HUES48 (cell line): ENCODE measurements around the gene TRABD2B.

Source experiments
- H3K27ac ChIP-seq: one replicate; pipeline ENCODE4 v1.7.0; 2013; ENCODE audit warnings: low read depth, low read length, inconsistent platforms
- H3K27me3 ChIP-seq: 2 replicates; pipeline ENCODE4 v1.6.1; 2013; ENCODE audit warnings: mild to moderate bottlenecking, low read length; ENCODE audit not compliant: control insufficient read depth, insufficient read depth
- H3K36me3 ChIP-seq: 2 replicates; pipeline ENCODE4 v1.6.1; 2013; ENCODE audit warnings: low read length; ENCODE audit not compliant: control insufficient read depth, insufficient read depth
- H3K4me1 ChIP-seq: 2 replicates; pipeline ENCODE4 v1.6.1; 2013; ENCODE audit warnings: mild to moderate bottlenecking, low read length; ENCODE audit not compliant: control insufficient read depth, insufficient read depth
- H3K4me3 ChIP-seq: 2 replicates; pipeline ENCODE4 v1.5.1; 2013; ENCODE audit warnings: mild to moderate bottlenecking, low read depth, low read length
- H3K9ac ChIP-seq: 2 replicates; pipeline ENCODE4 v1.6.1; 2013; ENCODE audit warnings: mild to moderate bottlenecking, low read depth, low read length, moderate library complexity
- H3K9me3 ChIP-seq: 2 replicates; pipeline ENCODE4 v1.6.1; 2013; ENCODE audit warnings: low read length; ENCODE audit not compliant: control insufficient read depth, insufficient read depth

Gene TRABD2B

GRCh38 chr1:47788761-47789160 lies 208.4 kb downstream of the TRABD2B start:
- Histone ChIP-seq H3K4me3 (no peak overlapping the region), H3K27ac (no peak overlapping the region), H3K4me1 (no peaks in the 10 kb centered on the region), H3K9me3 (no peaks in the 10 kb centered on the region), H3K36me3 (no peaks in the 10 kb centered on the region), H3K9ac (no peak overlapping the region), H3K27me3 (no peaks in the 10 kb centered on the region)

- H3K36me3 ChIP-seq: no peaks in the 10 kb centered on the region
These were observed 209.6 kb downstream of the TRABD2B start for GRCh38 chr1:47787560-47787959.

GRCh38 chr1:47786316-47786715 lies 210.9 kb downstream of the TRABD2B start:
- H3K4me3 ChIP-seq: no peak overlapping the region
- no peaks in the 10 kb centered on the region for H3K36me3 ChIP-seq
- no peaks in the 10 kb centered on the region for H3K4me1 ChIP-seq
- no peaks in the 10 kb centered on the region for H3K27me3 ChIP-seq
- no peaks in the 10 kb centered on the region for H3K9me3 ChIP-seq
- H3K9ac ChIP-seq: no peak overlapping the region
- no peak overlapping the region for H3K27ac ChIP-seq

More at GRCh38 chr1:47787560-47787959, 209.6 kb downstream of the TRABD2B start:
- Histone ChIP-seq H3K9me3 (no peaks in the 10 kb centered on the region), H3K4me1 (no peaks in the 10 kb centered on the region), H3K27ac (no peak overlapping the region), H3K9ac (no peak overlapping the region), H3K27me3 (no peaks in the 10 kb centered on the region), H3K4me3 (no peak overlapping the region)

DNA sequence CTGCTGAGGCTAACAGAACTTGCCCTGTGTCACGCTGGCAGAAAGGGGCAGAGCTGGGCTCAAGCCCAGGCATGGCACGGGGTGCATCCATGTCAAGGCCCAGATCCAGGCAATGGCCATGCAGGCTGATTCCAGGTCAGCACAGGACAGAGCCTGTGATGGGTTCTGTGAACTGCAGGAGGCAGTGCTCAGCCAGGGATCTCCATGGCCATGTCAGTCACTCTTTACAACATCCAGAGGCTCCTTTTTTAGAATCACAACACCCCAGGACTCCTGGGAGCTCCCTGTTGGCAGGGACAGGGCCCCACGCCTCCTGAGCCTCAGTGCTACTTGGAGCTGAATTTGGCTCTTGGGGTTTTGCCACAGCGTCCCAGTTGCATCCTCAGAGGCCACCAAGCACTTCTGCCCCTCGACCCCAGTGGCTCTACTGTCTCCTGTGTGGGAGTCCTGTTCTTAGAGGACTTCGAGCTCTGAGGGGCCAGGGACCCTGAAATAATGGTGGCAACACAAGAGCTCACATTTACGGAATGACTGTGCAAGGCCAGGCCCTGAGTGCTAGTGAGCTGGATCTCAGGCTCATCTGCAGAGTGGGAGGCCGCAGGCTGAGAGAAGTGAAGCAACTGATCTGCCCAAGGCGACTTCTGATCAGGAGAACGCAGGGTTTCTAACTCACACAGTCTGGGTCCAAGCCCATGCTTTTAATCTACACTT lies 211.5 kb downstream of the TRABD2B start:
- no peak overlapping the region for H3K9ac ChIP-seq
- H3K9me3 ChIP-seq: no peaks in the 10 kb centered on the region
- no peak overlapping the region for H3K27ac ChIP-seq
- no peaks in the 10 kb centered on the region for H3K4me1 ChIP-seq
- no peak overlapping the region for H3K4me3 ChIP-seq
- no peaks in the 10 kb centered on the region for H3K27me3 ChIP-seq
- no peaks in the 10 kb centered on the region for H3K36me3 ChIP-seq

- H3K36me3 ChIP-seq: no peaks in the 10 kb centered on the region
- H3K4me1 ChIP-seq: no peaks in the 10 kb centered on the region
- H3K27me3 ChIP-seq: no peaks in the 10 kb centered on the region
- H3K4me3 ChIP-seq: no peak overlapping the region
- no peaks in the 10 kb centered on the region for H3K9me3 ChIP-seq
- no peak overlapping the region for H3K9ac ChIP-seq
- H3K27ac ChIP-seq: no peak overlapping the region
These were observed 212.1 kb downstream of the TRABD2B start for GRCh38 chr1:47785118-47785517.

DNA sequence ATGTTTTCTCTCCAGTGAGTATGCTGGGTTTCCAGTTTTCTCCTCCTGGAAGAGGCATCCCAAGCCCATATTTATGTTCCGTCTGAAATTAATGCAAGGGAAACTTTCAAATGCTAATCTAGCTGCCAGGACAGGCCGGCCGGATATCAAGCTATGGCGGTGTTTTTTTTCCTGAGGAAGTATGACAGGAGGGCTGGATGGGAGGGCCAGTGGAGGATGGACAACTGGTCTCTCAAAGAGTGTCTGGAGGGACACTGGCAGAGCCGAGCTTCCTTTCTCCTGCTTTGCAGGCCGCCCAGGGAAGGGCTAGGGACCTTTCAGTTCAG lies 212.7 kb downstream of the TRABD2B start:
- H3K27me3 ChIP-seq: no peaks in the 10 kb centered on the region
- H3K9ac ChIP-seq: no peak overlapping the region
- H3K36me3 ChIP-seq: no peaks in the 10 kb centered on the region
- H3K4me3 ChIP-seq: no peak overlapping the region
- no peak overlapping the region for H3K27ac ChIP-seq
- H3K4me1 ChIP-seq: no peaks in the 10 kb centered on the region
- H3K9me3 ChIP-seq: no peaks in the 10 kb centered on the region

- Histone ChIP-seq H3K4me3 (no peak overlapping the region), H3K4me1 (no peaks in the 10 kb centered on the region), H3K27me3 (no peaks in the 10 kb centered on the region), H3K36me3 (no peaks in the 10 kb centered on the region), H3K27ac (no peak overlapping the region), H3K9me3 (no peaks in the 10 kb centered on the region), H3K9ac (no peak overlapping the region)
These were observed 213.3 kb downstream of the TRABD2B start for GRCh38 chr1:47783638-47784496.

GRCh38 chr1:47782414-47783166 lies 214.6 kb downstream of the TRABD2B start:
- Histone ChIP-seq H3K4me3 (no peak overlapping the region), H3K27me3 (no peaks in the 10 kb centered on the region), H3K27ac (no peak overlapping the region), H3K4me1 (no peaks in the 10 kb centered on the region), H3K9ac (no peak overlapping the region), H3K36me3 (no peaks in the 10 kb centered on the region), H3K9me3 (no peaks in the 10 kb centered on the region)

- Histone ChIP-seq H3K4me1 (no peaks in the 10 kb centered on the region; the same call in 1 of the 2 replicates), H3K27ac (no peak overlapping the region), H3K36me3 (no peaks in the 10 kb centered on the region), H3K4me3 (no peak overlapping the region), H3K9ac (no peak overlapping the region), H3K9me3 (no peaks in the 10 kb centered on the region), H3K27me3 (no peaks in the 10 kb centered on the region)
These were observed 215.8 kb downstream of the TRABD2B start for GRCh38 chr1:47781171-47781959.

GRCh38 chr1:47780469-47780995 lies 216.7 kb downstream of the TRABD2B start:
- Histone ChIP-seq H3K4me3 (no peak overlapping the region), H3K27ac (no peak overlapping the region), H3K9ac (no peak overlapping the region), H3K36me3 (no peaks in the 10 kb centered on the region), H3K4me1 (no peaks in the 10 kb centered on the region; the same call in 1 of the 2 replicates), H3K27me3 (no peaks in the 10 kb centered on the region), H3K9me3 (no peaks in the 10 kb centered on the region)
